Measurements from ENCODE around the gene DCAF5.

- TF ChIP-seq CTCF (IDR thresholded peaks at IDR 0.05): no peak
- TF ChIP-seq POLR2A (IDR thresholded peaks at IDR 0.05): no peak
- TF ChIP-seq POLR2AphosphoS5 (IDR thresholded peaks at IDR 0.05; ENCODE audit: insufficient read depth in 1 of 2, low read depth in 1 of 2): peak in 1 of 2 donors; percentile 26
Observed at GRCh38 chr14:69077841-69078240, 75.1 kb downstream of the DCAF5 start.

Measured in vagina (tissue), 2 donors.